B cell (primary cell): ENCODE measurements around the gene ATCAY. TPM values are rescaled to one million over a fixed set of nuclear protein-coding genes. Genes with fewer than 3 reads are reported as not detected.

Experiments
- ATAC-seq: fragments of 200-7000 bp; cut with Tn5 transposase; one replicate; pipeline ENCODE4 v1.10.0; 2021; ENCODE audit warnings: low read depth, mild to moderate bottlenecking, moderate number of reproducible peaks, moderate library complexity
- CTCF ChIA-PET: fragments of 350-600 bp; sonication (Branson Sonifier 250); formaldehyde crosslinking; loops from one replicate; lab custom pipeline; 2021; ENCODE audit warnings: antibody characterized with exemption, inconsistent platforms; lab: Charles Lee
- POLR2A ChIA-PET: fragments of 350-600 bp; sonication (Branson Sonifier 250); formaldehyde crosslinking; loops from one replicate; lab custom pipeline; 2021; ENCODE audit warnings: antibody characterized with exemption; lab: Charles Lee
- DNase-seq: peaks from one replicate; pipeline ENCODE4 v3.0.0; 2013
- H2AFZ ChIP-seq: 2 replicates; pipeline ENCODE4 v1.6.1; 2012; ENCODE audit warnings: mild to moderate bottlenecking, low read depth, low read length; ENCODE audit not compliant: insufficient read depth, poor library complexity, severe bottlenecking
- H3K27ac ChIP-seq, 2 donors: 1 replicate in 1 of 2; 2 replicates in 1 of 2; pipeline ENCODE4 v1.5.1; 2012 to 2013; ENCODE audit warnings: low read length in 2 of 2, mild to moderate bottlenecking in 2 of 2, moderate library complexity in 1 of 2
- H3K27me3 ChIP-seq, 4 experiments: fragments of 200-600 bp in 1 of 4; sonication (generic) in 1 of 4; replicated peaks in 1 of 4; 1 replicate in 2 of 4; 2 replicates in 2 of 4; pipeline versions ENCODE4 v1.6.1 to v1.7.0; 2013 to 2016; ENCODE audit warnings: low read length in 3 of 4, mild to moderate bottlenecking in 2 of 4, mixed read lengths in 1 of 4, moderate library complexity in 1 of 4; ENCODE audit not compliant: insufficient read depth in 4 of 4, control insufficient read depth in 3 of 4; ENCODE audit errors: control extremely low read depth in 1 of 4
- H3K36me3 ChIP-seq, 2 experiments: replicated peaks in 1 of 2; 1 replicate in 1 of 2; 2 replicates in 1 of 2; pipeline versions ENCODE4 v1.6.1 to v1.7.1; 2013; ENCODE audit warnings: low read length in 1 of 2; ENCODE audit not compliant: insufficient read depth in 2 of 2, control insufficient read depth in 1 of 2; ENCODE audit errors: control extremely low read depth in 1 of 2, extremely low read depth in 1 of 2
- H3K4me1 ChIP-seq, 2 donors: fragments of 200-600 bp in 1 of 2; sonication (generic) in 1 of 2; 1 replicate in 1 of 2; 2 replicates in 1 of 2; pipeline versions ENCODE4 v1.5.1 to v1.6.1; 2013 to 2017; ENCODE audit warnings: low read length in 2 of 2; ENCODE audit not compliant: control insufficient read depth in 2 of 2, insufficient read depth in 2 of 2
- H3K4me2 ChIP-seq: replicated peaks from 2 replicates; pipeline ENCODE3; 2012; ENCODE audit warnings: mild to moderate bottlenecking, low read depth, low read length; ENCODE audit not compliant: poor library complexity, severe bottlenecking
- H3K4me3 ChIP-seq, 5 experiments: fragments of 200-600 bp in 1 of 5; sonication (generic) in 1 of 5; 1 replicate in 3 of 5; 2 replicates in 2 of 5; pipeline versions ENCODE4 v1.5.1 to v1.7.0; 2011 to 2016; ENCODE audit warnings: low read length in 4 of 5, mild to moderate bottlenecking in 4 of 5, low read depth in 2 of 5, control low read depth in 1 of 5, moderate library complexity in 1 of 5; ENCODE audit not compliant: insufficient read depth in 1 of 5; ENCODE audit errors: control extremely low read depth in 1 of 5, extremely low read depth in 1 of 5
- H3K79me2 ChIP-seq: fragments of 200-600 bp; sonication (generic); one replicate; pipeline ENCODE4 v1.6.0; 2016; ENCODE audit warnings: low read length; ENCODE audit not compliant: control insufficient read depth, insufficient read depth
- H3K9ac ChIP-seq: fragments of 200-600 bp; sonication (generic); 2 replicates; pipeline ENCODE4 v1.6.1; 2017; ENCODE audit warnings: mild to moderate bottlenecking, low read length, moderate library complexity
- H3K9me3 ChIP-seq, 3 donors: one replicate each; pipeline versions ENCODE4 v1.6.1 to v1.7.1; 2013; ENCODE audit warnings: low read length in 2 of 3; ENCODE audit not compliant: control insufficient read depth in 2 of 3, insufficient read depth in 1 of 3; ENCODE audit errors: control extremely low read depth in 1 of 3
- H4K20me1 ChIP-seq: 2 replicates; pipeline ENCODE4 v1.6.0; 2012; ENCODE audit warnings: mild to moderate bottlenecking, low read length; ENCODE audit not compliant: insufficient read depth, control insufficient read depth, poor library complexity, severe bottlenecking
- H3K27ac Mint-ChIP-seq: one replicate; pipeline ENCODE4 v1.8.0; 2021; ENCODE audit warnings: mixed read lengths
- H3K27me3 Mint-ChIP-seq: one replicate; pipeline ENCODE4 v1.8.0; 2021; ENCODE audit warnings: mixed read lengths
- H3K4me1 Mint-ChIP-seq: one replicate; pipeline ENCODE4 v1.8.0; 2021; ENCODE audit warnings: mixed read lengths
- H3K4me3 Mint-ChIP-seq: one replicate; pipeline ENCODE4 v1.8.0; 2021; ENCODE audit warnings: mixed read lengths
- H3K9me3 Mint-ChIP-seq: one replicate; pipeline ENCODE4 v1.8.0; 2022; ENCODE audit warnings: mixed read lengths; ENCODE audit not compliant: insufficient read depth
- EZH2 ChIP-seq: IDR thresholded peaks from 2 replicates; pipeline ENCODE4 v1.6.1; 2012; ENCODE audit warnings: borderline replicate concordance, low read depth, mild to moderate bottlenecking, moderate library complexity, low read length; ENCODE audit not compliant: insufficient read depth, poor library complexity, severe bottlenecking
- WGBS: methylation state at CpG from one replicate; pipeline ENCODE4 v1.1.5; 2013; ENCODE audit warnings: missing lambda C conversion rate; ENCODE audit not compliant: insufficient coverage; 5-methylcytosine and 5-hydroxymethylcytosine counted together
- intact Hi-C: fragments of 100-400 bp; cut with micrococcal nuclease; formaldehyde crosslinking; loops from one replicate; pipeline ENCODE4 v1.10.0; 2022
- polyA plus RNA-seq: library from polyadenylated mRNA; depleted of rRNA; stranded (reverse); fragments of >200 nt; gene quantifications from 2 replicates; pipeline ENCODE4 v1.2.3, GENCODE V29; 2012
- total RNA-seq, 2 donors: library from RNA; stranded (reverse); fragments of 120-200 nt in 1 of 2; gene quantifications; 1 replicate in 1 of 2; 2 replicates in 1 of 2; pipeline versions ENCODE4 v1.2.3 to v1.2.4, GENCODE V29; 2013 to 2022
- TF ChIP-seq, protein P1 (sequence below): fragments of 200-600 bp; IDR thresholded peaks from one replicate; pipeline ENCODE4 v1.8.0; 2022; ENCODE audit warnings: antibody characterized with exemption, mild to moderate bottlenecking

ATCAY gene
- total and polyA plus RNA-seq, 2 donors (not counting 1 experiment from before 2014, with no cell fraction given) = not detected

DNA sequence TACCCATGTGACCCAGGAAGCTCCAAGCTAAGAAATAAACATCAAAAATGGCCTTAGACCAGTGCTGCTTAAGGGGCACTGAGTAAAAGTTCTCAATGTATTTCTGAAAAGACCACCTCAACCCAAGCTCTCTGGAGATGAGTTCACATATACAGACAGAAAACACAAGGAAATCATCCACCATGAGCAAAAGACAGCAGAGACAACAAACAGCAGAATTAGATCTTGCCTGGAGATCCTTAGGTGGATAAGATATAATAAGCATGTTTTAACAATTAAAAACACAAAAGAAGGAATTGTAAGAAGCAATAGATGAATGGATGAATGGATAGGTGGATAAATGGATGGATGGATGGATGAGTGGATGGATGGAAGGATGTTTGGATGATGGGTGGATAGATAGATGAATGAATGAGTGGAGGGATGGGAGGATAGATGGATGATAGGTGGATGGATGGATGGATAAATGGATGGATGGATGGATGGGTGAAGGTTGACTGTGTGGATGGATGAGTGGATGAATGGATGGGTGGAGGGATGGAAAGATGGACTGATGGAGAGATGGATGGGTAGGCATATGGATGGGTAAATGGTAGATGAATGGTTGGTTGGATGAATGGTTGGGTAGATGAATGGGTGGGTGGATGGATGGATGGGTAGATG is 42.7 kb downstream of the ATCAY start:
- Histone ChIP-seq H3K27ac (no peak overlapping the region), H3K36me3 (no peaks in the 10 kb centered on the region), H2AFZ (no peak overlapping the region), H3K4me1 (no peaks in the 10 kb centered on the region), H3K9me3 (peaks cover 0 to 47% (median 7%) of the 10 kb centered on the region in 3 donors), H3K27me3 (no peaks in the 10 kb centered on the region), H3K79me2 (no peaks in the 10 kb centered on the region), H3K4me3 (no peak overlapping the region), H4K20me1 (no peaks in the 10 kb centered on the region), H3K9ac (no peak overlapping the region), H3K4me2 (no peak overlapping the region)
- TF ChIP-seq, protein P1, sequence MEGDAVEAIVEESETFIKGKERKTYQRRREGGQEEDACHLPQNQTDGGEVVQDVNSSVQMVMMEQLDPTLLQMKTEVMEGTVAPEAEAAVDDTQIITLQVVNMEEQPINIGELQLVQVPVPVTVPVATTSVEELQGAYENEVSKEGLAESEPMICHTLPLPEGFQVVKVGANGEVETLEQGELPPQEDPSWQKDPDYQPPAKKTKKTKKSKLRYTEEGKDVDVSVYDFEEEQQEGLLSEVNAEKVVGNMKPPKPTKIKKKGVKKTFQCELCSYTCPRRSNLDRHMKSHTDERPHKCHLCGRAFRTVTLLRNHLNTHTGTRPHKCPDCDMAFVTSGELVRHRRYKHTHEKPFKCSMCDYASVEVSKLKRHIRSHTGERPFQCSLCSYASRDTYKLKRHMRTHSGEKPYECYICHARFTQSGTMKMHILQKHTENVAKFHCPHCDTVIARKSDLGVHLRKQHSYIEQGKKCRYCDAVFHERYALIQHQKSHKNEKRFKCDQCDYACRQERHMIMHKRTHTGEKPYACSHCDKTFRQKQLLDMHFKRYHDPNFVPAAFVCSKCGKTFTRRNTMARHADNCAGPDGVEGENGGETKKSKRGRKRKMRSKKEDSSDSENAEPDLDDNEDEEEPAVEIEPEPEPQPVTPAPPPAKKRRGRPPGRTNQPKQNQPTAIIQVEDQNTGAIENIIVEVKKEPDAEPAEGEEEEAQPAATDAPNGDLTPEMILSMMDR = no peak
- TF ChIP-seq EZH2 = no peak
- ChIA-PET POLR2A (no interaction called here), CTCF (no interaction called here)
- intact Hi-C loops = no loop called here
- ATAC-seq (no peak), DNase-seq (no peak)
- Mint-ChIP-seq H3K27me3 (peaks cover 4% of the 10 kb centered on the region), H3K4me1 (no peaks in the 10 kb centered on the region), H3K9me3 (peaks cover 9% of the 10 kb centered on the region), H3K4me3 (no peak overlapping the region), H3K27ac (no peak overlapping the region)

GRCh38 chr19:3923912-3924311 is 43.4 kb downstream of the ATCAY start:
- H3K9ac ChIP-seq = no peak overlapping the region
- ChIA-PET POLR2A (no interaction called here), CTCF (no interaction called here)
- no peaks in the 10 kb centered on the region for H3K27me3 ChIP-seq
- H3K9me3 Mint-ChIP-seq = peaks cover 9% of the 10 kb centered on the region
- TF ChIP-seq, protein P1 = no peak
- TF ChIP-seq EZH2 = no peak
- H3K79me2 ChIP-seq = no peaks in the 10 kb centered on the region
- no peak overlapping the region for H3K4me2 ChIP-seq
- H3K27ac ChIP-seq = no peak overlapping the region
- peaks cover 4% of the 10 kb centered on the region for H3K27me3 Mint-ChIP-seq
- H3K27ac Mint-ChIP-seq = no peak overlapping the region
- DNase-seq = no peak
- H4K20me1 ChIP-seq = no peaks in the 10 kb centered on the region
- no peaks in the 10 kb centered on the region for H3K36me3 ChIP-seq
- no peak overlapping the region for H2AFZ ChIP-seq
- no peaks in the 10 kb centered on the region for H3K4me1 Mint-ChIP-seq
- no peaks in the 10 kb centered on the region for H3K4me1 ChIP-seq
- intact Hi-C loops = no loop called here
- no peak for ATAC-seq
- H3K9me3 ChIP-seq = peaks cover 0 to 47% (median 7%) of the 10 kb centered on the region in 3 donors
- WGBS = 86% methylated on average over 1 of the region's 1 CpG
- H3K4me3 Mint-ChIP-seq = no peak overlapping the region
- H3K4me3 ChIP-seq = no peak overlapping the region
